IgD-negative memory B cell (primary cell): ENCODE results near the gene CHAF1A. TPM values are rescaled to one million over a fixed set of nuclear protein-coding genes. Genes with fewer than 3 reads are reported as not detected.
A peak's percentile ranks its signal among the peaks of the same experiment; 100 is the strongest.

Experiments
- H3K27ac Mint-ChIP-seq, 3 donors: one replicate each; pipeline ENCODE4 v1.8.0; 2020 to 2022; ENCODE audit warnings: mild to moderate bottlenecking in 3 of 3, mixed read lengths in 3 of 3, moderate library complexity in 1 of 3
- H3K27me3 Mint-ChIP-seq: one replicate; pipeline ENCODE4 v1.8.0; 2021; ENCODE audit warnings: mixed read lengths
- H3K36me3 Mint-ChIP-seq: one replicate; pipeline ENCODE4 v1.8.0; 2020; ENCODE audit warnings: mild to moderate bottlenecking, mixed read lengths
- H3K4me1 Mint-ChIP-seq, 3 donors: one replicate each; pipeline ENCODE4 v1.8.0; 2020 to 2022; ENCODE audit warnings: mixed read lengths in 3 of 3, mild to moderate bottlenecking in 1 of 3
- H3K4me3 Mint-ChIP-seq, 4 donors: one replicate each; pipeline ENCODE4 v1.8.0; 2020 to 2022; ENCODE audit warnings: mild to moderate bottlenecking in 4 of 4, mixed read lengths in 4 of 4, moderate library complexity in 3 of 4
- H3K9me3 Mint-ChIP-seq, 3 donors: one replicate each; pipeline ENCODE4 v1.8.0; 2020 to 2021; ENCODE audit warnings: mixed read lengths in 3 of 3, mild to moderate bottlenecking in 1 of 3
- polyA plus RNA-seq: library from polyadenylated mRNA; unstranded; fragments of 300-500 nt; fragmentation: Illumina TruSeq; gene quantifications from one replicate; pipeline ENCODE4 v1.2.3, GENCODE V29; 2021

Gene CHAF1A
- polyA plus RNA-seq, 1 donor from 2014 or later = 6.9 TPM

DNA sequence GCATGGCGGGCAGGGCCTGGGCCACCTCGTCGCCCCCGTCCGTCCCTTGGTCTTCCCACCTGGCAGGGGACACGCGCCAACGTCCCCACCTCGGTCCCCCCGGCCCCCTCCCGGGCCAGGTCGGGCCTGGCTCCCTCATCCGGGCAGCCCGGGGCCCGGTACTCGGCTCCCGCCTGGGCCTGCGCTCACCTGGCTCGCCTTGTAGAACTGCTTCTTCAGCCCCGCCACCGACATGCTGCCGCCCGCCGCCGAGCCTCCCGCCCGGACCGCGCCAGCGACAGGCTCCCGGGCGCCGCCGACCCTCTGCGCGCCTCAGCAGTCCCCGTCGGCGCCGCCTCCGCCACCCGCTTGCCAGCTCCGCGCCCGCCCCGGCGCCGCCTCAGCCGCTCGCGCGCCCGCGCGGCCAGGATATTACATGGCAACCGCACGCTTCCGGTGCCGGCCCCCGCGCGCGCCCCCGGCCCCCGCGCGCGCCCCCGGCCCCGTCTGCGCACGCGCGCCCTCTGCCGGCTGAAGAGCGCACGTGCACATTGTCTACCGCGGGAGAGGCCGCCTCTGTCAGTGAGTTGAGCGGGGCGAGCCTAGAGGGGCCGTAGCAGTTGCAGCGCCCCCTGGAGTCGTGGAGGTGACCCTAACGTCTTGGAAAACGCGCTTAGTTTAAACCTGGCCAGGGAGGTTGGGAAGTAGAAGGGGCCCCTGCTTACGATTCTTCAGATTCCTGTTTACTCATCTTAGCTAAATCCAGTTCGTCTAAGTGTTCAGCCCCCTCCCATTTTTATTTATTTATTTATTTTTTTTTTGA, 2.1 kb upstream of the CHAF1A start, which contains the start of gene SH3GL1:
TSS of gene SH3GL1 (minus strand) at position 413 of the 802 bp plus-strand sequence. CDS start at position 234, 179 bp downstream.
- H3K9me3 Mint-ChIP-seq = no peaks in the 10 kb centered on the region
- peak within 1 kb of the TSS; percentile 93 to 98 (median 97) for H3K27ac Mint-ChIP-seq
- peaks cover 31 to 40% (median 37%) of the 10 kb centered on the region in 3 donors for H3K4me1 Mint-ChIP-seq
- no peaks in the 10 kb centered on the region for H3K36me3 Mint-ChIP-seq
- no peaks in the 10 kb centered on the region for H3K27me3 Mint-ChIP-seq
- H3K4me3 Mint-ChIP-seq = peak within 1 kb of the TSS; percentile 83 to 93 (median 89)

- no peaks in the 10 kb centered on the region for H3K27me3 Mint-ChIP-seq
- peak overlapping the region; percentile 93 to 98 (median 97) for H3K27ac Mint-ChIP-seq
- H3K4me3 Mint-ChIP-seq = peak overlapping the region; percentile 85 to 97 (median 91)
- H3K4me1 Mint-ChIP-seq = peaks cover 28 to 37% (median 34%) of the 10 kb centered on the region in 3 donors
- H3K9me3 Mint-ChIP-seq = no peaks in the 10 kb centered on the region
- no peaks in the 10 kb centered on the region for H3K36me3 Mint-ChIP-seq
These were observed 670 bp upstream of the CHAF1A start for GRCh38 chr19:4401769-4402170.

GRCh38 chr19:4403005-4403761, 743 bp downstream of the CHAF1A start:
- Mint-ChIP-seq H3K27ac (peak overlapping the region; percentile 43 to 90 (median 67)), H3K9me3 (no peaks in the 10 kb centered on the region), H3K4me1 (peaks cover 28 to 31% (median 30%) of the 10 kb centered on the region in 3 donors), H3K27me3 (no peaks in the 10 kb centered on the region), H3K4me3 (peak overlapping the region; percentile 85 to 93 (median 92)), H3K36me3 (no peaks in the 10 kb centered on the region)

DNA sequence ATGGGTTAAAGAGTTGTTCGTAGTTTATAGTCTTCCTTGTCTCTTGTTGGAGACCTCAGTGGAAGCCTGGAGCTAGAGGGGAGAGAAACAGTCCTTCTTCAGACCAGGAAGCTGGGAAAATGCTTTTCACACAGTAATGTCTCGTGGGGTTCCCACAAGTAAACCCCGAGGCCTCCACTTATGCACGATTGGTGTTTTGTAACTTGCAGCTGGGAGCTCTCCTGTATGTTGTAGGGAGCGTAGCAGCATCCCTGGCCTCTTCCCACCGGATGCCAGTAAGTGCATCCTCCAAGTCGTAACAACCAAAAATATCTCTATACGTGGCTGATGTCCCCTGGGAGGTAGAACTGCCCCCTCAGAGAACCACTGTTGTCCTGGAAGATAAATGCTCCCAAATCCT, 3.5 kb downstream of the CHAF1A start:
- Mint-ChIP-seq H3K4me1 (peaks cover 19 to 21% (median 20%) of the 10 kb centered on the region in 3 donors), H3K27me3 (no peaks in the 10 kb centered on the region), H3K27ac (peak overlapping the region in 1 of 3 donors; percentile 14), H3K4me3 (peak overlapping the region in 2 of 4 donors; percentile 43 to 76), H3K36me3 (peaks cover 2% of the 10 kb centered on the region), H3K9me3 (no peaks in the 10 kb centered on the region)

DNA sequence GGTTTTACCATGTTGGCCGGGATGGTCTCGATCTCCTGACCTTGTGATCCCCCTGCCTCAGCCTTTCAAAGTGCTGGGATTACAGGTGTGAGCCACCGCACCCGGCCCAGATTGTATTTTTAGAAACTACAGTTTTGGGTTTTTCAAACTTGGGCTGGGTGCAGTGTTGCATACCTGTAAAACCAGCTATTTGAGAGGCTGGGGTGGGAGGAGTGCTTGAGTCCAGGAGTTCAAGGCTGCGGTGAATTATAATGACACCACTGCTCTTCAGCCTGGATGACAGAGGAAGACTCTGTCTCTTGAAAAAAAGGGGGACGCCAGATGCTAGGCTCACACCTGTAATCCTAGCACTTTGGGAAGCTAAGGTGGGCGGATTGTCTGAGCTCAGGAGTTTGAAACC, 4.2 kb downstream of the CHAF1A start:
- peaks cover 2% of the 10 kb centered on the region for H3K36me3 Mint-ChIP-seq
- no peak overlapping the region for H3K4me3 Mint-ChIP-seq
- peaks cover 15 to 20% (median 15%) of the 10 kb centered on the region in 3 donors for H3K4me1 Mint-ChIP-seq
- H3K27ac Mint-ChIP-seq = no peak overlapping the region
- H3K27me3 Mint-ChIP-seq = no peaks in the 10 kb centered on the region
- H3K9me3 Mint-ChIP-seq = no peaks in the 10 kb centered on the region

DNA sequence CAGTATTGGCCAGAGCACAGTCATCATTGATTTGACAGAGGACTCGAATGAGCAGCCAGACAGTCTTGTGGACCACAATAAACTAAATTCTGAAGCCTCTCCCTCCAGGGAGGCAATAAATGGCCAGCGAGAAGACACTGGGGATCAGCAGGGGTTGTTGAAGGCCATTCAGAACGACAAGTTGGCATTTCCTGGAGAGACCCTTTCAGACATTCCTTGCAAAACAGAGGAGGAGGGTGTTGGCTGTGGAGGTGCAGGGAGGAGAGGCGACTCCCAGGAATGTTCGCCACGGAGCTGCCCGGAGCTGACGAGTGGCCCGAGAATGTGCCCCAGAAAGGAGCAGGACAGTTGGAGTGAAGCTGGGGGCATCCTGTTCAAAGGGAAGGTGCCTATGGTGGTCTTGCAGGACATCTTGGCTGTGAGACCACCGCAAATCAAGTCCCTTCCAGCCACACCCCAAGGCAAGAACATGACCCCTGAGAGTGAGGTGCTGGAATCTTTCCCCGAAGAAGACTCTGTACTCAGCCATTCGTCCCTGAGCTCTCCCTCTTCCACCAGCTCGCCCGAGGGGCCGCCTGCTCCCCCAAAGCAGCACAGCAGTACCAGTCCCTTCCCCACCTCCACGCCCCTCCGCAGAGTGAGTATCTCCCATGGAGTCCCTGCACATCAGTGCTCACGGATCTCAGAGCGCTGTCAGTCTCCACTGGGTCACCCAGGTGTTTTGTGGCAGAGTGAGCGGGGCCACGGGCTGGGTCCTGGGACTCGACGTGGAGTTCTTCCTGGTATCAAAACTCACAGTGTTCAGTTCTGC, 6.9 kb downstream of the CHAF1A start:
- Mint-ChIP-seq H3K4me3 (no peak overlapping the region), H3K27me3 (no peaks in the 10 kb centered on the region), H3K36me3 (peaks cover 4% of the 10 kb centered on the region), H3K27ac (no peak overlapping the region), H3K4me1 (peaks cover 0 to under 1% (median 0%) of the 10 kb centered on the region in 3 donors), H3K9me3 (no peaks in the 10 kb centered on the region)

DNA sequence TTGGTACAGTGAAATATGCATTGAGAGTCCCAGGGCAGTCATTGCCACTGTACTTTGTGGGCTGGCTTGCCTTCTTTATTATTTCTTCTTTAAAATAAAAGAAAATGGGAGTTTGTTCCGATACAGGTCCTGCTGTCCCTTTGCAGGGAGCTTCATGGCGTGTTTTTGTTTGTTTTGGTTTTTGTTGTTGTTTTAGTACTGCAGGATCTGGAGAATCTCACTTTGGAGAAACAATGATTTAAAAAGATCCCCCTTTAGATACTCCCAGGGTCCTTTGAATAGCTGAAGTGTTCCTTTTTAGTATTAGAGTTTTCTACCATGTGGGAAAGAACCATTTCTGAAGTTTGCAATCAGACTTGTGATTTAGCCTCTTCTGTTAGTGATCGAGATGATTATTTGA, 11.1 kb downstream of the CHAF1A start:
- no peak overlapping the region for H3K4me3 Mint-ChIP-seq
- peaks cover 0 to 2% (median 0%) of the 10 kb centered on the region in 3 donors for H3K4me1 Mint-ChIP-seq
- H3K27ac Mint-ChIP-seq = no peak overlapping the region
- peaks cover 5% of the 10 kb centered on the region for H3K36me3 Mint-ChIP-seq
- H3K9me3 Mint-ChIP-seq = no peaks in the 10 kb centered on the region
- no peaks in the 10 kb centered on the region for H3K27me3 Mint-ChIP-seq

GRCh38 chr19:4414144-4414799, 11.8 kb downstream of the CHAF1A start:
- Mint-ChIP-seq H3K4me1 (peaks cover 0 to 2% (median 0%) of the 10 kb centered on the region in 3 donors), H3K36me3 (peaks cover 3% of the 10 kb centered on the region), H3K27me3 (no peaks in the 10 kb centered on the region), H3K4me3 (no peak overlapping the region), H3K27ac (no peak overlapping the region), H3K9me3 (no peaks in the 10 kb centered on the region)

- peaks cover 3% of the 10 kb centered on the region for H3K36me3 Mint-ChIP-seq
- no peaks in the 10 kb centered on the region for H3K27me3 Mint-ChIP-seq
- H3K27ac Mint-ChIP-seq = no peak overlapping the region
- H3K4me3 Mint-ChIP-seq = no peak overlapping the region
- H3K9me3 Mint-ChIP-seq = no peaks in the 10 kb centered on the region
- peaks cover 0 to 2% (median 0%) of the 10 kb centered on the region in 3 donors for H3K4me1 Mint-ChIP-seq
These were observed 12.4 kb downstream of the CHAF1A start for GRCh38 chr19:4414800-4415321.

DNA sequence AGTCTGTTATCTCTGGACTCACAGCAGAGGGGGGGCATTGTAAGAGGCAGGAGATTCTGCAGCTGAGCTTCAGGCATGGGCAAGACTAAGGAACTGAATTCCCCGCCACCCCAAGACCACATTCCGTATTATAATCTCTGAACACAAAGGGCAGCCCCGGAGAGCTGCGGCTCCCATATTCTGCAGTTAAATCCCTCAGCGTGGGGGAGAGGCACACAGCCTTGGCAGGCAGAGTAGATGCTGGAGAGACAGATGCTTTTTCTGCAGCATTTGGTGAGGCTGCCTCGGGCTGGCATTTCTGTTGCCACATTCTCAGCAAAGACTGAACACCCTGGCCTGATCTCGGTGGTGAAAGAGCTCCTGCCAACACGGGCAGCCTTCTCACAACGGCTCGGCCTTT, 12.9 kb downstream of the CHAF1A start:
- Mint-ChIP-seq H3K4me3 (no peak overlapping the region), H3K36me3 (peaks cover 3% of the 10 kb centered on the region), H3K27ac (no peak overlapping the region), H3K4me1 (peaks cover 0 to 2% (median 0%) of the 10 kb centered on the region in 3 donors), H3K9me3 (no peaks in the 10 kb centered on the region), H3K27me3 (no peaks in the 10 kb centered on the region)

DNA sequence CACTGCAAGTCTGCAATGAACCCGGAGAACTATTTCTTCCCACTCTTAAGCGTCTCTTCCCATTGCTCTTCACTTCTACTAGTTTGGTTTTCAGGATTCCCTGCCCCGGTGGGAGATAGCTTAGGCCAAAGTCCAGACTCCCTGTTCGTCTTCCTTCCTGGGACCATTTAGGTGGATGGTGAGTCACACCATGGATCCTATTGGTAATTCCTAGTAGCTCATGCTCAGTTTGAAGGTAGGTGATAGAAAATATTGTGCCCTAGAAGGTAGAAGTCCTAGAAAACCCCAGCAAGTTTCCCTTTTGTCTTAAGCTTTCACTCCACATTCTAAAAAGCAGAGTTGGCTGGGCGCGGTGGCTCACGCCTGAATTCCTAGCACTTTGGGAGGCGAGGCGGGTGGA, 13.8 kb downstream of the CHAF1A start:
- H3K4me3 Mint-ChIP-seq = no peak overlapping the region
- H3K4me1 Mint-ChIP-seq = peaks cover 0 to 2% (median 0%) of the 10 kb centered on the region in 3 donors
- H3K27me3 Mint-ChIP-seq = no peaks in the 10 kb centered on the region
- H3K9me3 Mint-ChIP-seq = no peaks in the 10 kb centered on the region
- H3K27ac Mint-ChIP-seq = no peak overlapping the region
- H3K36me3 Mint-ChIP-seq = peaks cover 3% of the 10 kb centered on the region

- Mint-ChIP-seq H3K27ac (peak overlapping the region in 1 of 3 donors; percentile 47), H3K4me3 (no peak overlapping the region), H3K27me3 (no peaks in the 10 kb centered on the region), H3K4me1 (peaks cover 0 to 6% (median 0%) of the 10 kb centered on the region in 3 donors), H3K9me3 (no peaks in the 10 kb centered on the region), H3K36me3 (peaks cover 5% of the 10 kb centered on the region)
These were observed 21.1 kb downstream of the CHAF1A start for GRCh38 chr19:4423416-4424126.

- Mint-ChIP-seq H3K4me1 (peaks cover 0 to 14% (median 6%) of the 10 kb centered on the region in 3 donors), H3K9me3 (no peaks in the 10 kb centered on the region), H3K4me3 (peak overlapping the region in 1 of 4 donors; percentile 24), H3K27ac (no peak overlapping the region), H3K36me3 (peaks cover 7% of the 10 kb centered on the region), H3K27me3 (no peaks in the 10 kb centered on the region)
These were observed 23.1 kb downstream of the CHAF1A start for GRCh38 chr19:4425537-4425936.
